Measurements from ENCODE around the gene IQGAP2.

The IQGAP2 gene

DNA sequence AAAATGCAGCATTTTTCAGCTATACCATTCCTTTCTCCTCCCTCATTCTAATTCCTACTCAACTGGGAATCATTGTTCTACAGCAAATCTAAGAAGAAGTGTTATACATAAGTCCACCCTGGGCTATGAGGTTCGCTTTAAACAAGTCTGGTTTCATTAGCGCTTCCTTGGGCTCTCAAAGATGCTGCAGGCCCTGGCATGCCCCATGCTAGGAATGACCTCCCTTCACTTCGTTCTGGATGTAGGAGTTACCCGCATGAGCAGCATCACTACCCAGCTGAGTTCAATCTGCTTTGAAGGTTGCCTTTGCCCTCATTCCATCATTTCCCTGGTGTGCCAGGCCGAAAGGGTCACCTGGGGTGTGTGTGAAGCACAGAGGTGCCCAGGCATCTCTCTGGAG lies 348.2 kb downstream of the IQGAP2 start:
- DNase-seq (ENCODE audit: low spot score) = no peak

GRCh38 chr5:76754668-76755078 lies 351.6 kb downstream of the IQGAP2 start:
- no peak for DNase-seq (ENCODE audit: low spot score)

DNA sequence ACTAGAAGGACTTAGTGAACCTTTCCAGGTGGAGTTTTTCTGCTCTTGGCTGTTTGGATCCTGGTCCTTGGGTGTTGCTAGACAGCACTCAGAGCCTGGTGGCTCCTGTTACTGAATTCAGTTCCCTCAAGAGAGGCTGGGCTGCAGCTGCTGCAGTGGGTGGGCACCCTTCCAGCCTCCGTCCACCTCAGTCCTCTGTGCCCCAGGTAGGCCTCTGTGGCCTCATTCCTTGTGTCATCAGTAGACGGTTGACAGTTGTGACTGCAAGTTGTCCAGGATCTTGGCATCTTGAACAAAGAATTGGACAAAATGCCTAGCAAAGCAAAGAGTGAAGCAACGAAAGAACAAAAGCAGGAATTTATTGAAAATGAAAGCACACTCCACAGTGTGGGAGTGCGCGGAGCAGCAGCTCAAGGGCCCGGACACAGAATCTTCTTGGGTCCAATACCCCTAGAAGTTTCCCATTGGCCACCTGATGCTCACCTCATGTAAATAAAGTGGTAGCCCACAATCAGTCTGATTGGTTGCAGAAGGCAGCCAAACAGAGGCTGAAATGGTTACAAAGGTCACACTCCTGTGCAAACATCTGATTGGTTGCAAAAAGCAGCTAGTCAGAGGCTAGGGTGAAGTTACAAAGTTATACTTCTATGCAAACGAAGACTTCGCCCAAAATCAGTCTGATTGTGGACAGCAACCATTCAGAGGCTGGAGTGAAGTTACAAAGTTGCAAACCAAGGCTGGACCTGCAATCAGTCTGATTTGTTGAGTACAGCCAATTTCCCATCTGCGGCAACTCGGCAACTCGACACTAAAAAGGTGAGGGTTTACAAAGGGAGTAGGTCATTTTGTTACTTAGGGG lies 352.9 kb downstream of the IQGAP2 start:
- no peak for DNase-seq (ENCODE audit: low spot score)

GRCh38 chr5:76757049-76757448 lies 354.0 kb downstream of the IQGAP2 start:
- DNase-seq (ENCODE audit: low spot score) = no peak

All from kidney capillary endothelial cell (primary cell).